Activated CD4-positive, alpha-beta T cell treated with anti-CD3 and anti-CD28 coated beads, Interleukin-2, Interleukin-4, amounts not matched to agents 100 ng/mL and 50 ng/mL, durations not matched to agents 16 hours and 8 hours (primary cell): Measurements from ENCODE around the gene KLK14.

Experiments used
- DNase-seq: peaks from one replicate; pipeline ENCODE4 v3.0.0-alpha.2; 2020; ENCODE audit warnings: low spot score

The KLK14 gene

DNA sequence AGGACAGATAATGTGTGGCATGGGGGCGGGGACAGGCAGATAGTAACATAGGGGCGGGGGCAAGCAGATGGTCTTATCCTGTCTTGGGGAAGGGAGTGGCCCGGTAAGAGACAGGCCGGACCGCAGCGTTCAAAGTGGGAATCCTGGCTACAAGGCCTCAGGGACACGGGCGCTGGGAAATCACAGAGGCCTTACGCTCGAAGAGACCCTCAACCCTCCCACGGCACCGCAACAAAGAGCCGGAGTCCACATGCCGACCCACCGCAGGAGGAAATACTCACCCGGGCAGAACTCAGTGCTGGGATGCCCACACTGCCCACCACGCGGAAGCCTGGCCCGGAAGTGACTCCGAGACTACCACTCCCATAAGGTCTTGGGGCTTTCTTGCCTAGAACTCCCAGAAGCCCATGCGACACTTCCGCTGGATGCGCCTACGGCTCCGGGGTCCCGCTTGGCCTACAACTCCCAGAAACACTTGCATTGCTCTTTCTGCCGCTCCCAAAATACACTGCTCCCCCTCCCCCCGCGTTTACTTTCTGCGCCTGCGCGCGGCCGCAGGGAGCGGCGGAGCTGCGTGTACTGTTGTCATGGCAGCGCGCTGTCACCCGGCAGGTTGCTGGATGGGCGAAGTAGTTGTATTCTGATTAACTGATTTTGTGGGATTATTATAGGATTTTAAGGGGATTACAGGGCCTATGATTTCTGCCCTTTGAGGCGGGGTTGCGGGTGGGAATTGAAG lies 25.5 kb upstream of the KLK14 start, which contains the start of gene CTU1:
Gene CTU1, minus strand, starts transcription at position 344 of the 739 bp plus-strand sequence. CDS start 3,840 bp downstream, outside the sequence.
- DNase-seq, result peak; percentile 99

GRCh38 chr19:51107406-51108065 lies 24.8 kb upstream of the KLK14 start:
- DNase-seq, result peak; percentile 30

- no peak for DNase-seq
These were observed 21.2 kb upstream of the KLK14 start for GRCh38 chr19:51103926-51104341.

DNA sequence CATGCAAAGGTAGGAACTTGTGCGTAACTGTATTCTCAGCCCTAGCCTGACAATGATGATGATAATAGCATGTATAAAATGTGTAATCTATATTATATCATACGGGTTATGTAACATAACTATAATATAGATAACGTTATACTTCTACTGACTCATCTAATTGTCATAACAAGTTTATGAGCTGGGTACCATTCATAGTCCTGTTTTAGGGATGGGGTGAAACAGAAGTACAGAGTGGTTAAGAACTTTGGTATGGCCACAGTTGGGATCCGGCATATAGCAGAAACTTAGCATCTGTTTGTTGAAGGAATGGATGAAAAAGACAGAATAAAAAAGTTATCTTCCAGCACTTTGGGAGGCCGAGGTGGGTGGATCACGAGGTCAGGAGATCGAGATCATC lies 20.3 kb upstream of the KLK14 start:
- DNase-seq, result no peak

DNA sequence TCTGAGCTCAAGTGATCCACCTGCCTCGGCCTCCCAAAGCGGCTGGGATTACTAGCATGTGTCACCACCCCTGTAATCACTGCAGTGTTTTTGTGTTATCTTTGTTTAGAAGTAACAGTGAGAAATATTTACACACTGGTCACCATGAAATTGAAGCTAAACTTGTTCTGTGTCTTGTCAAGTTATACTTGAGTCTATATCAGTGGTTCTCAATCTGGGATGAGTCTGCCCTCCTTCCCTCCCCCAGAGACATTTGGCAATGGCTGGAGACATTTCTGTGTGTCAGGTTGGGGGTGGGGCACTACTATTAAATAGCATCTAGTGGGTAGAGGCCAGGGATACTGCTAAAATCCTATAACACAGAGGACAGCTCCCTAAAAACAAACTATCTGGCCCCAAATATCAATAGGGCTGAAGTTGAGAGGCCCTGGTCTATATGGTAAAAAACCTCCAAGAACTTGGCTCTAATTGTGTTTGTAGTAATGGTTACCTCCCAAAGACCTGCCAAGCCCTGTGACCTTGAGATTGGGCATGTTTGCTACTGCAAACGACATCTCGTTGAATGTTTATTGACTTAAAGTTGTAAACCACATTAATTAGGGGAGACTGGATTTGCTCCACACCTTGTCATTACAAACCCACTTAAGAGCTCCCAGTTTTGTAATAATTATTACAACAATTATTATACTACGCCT lies 18.6 kb upstream of the KLK14 start:
- DNase-seq, result no peak

DNA sequence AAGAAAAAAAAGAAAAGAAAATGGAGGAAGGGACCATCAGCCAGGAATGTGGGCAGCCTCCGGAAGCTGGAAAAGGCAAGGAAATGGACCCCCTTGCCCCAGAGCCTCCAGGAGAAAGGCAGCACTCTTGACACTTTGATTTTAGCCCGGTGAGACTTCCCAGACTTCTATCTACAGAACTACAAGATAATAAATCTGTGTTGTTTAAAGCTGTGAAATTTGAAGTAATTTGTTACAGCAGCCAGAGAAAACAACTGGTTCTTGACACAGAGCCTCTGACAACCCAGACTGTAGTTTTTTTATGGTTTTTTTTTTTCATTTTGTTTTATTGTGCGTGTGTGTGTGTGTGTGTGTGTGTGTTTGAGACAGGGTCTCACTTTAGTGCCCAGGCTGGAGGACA lies 17.9 kb upstream of the KLK14 start:
- DNase-seq, result no peak

DNA sequence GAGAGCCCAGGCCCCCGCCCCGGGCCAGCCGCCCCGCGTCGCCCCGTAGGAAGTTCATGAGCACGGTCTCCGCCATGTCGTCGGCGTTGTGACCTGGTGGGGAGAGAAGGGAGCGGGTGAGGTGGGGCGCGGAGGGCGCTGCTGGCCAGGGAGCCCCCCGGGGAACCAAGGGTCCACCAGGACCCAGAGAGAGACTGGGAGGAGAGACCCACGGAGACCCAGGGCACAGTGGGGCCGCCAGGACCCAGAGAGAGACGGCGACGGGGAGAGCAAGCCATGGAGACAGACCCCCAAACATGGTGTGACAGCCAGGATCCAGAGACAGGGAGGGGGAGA lies 16.3 kb upstream of the KLK14 start:
- no peak for DNase-seq

GRCh38 chr19:51098365-51099046 lies 15.8 kb upstream of the KLK14 start:
- no peak for DNase-seq

- no peak for DNase-seq
These were observed 15.1 kb upstream of the KLK14 start for GRCh38 chr19:51097796-51098195.

- peak; percentile 68 for DNase-seq
These were observed 14.6 kb upstream of the KLK14 start for GRCh38 chr19:51097166-51097738.

DNA sequence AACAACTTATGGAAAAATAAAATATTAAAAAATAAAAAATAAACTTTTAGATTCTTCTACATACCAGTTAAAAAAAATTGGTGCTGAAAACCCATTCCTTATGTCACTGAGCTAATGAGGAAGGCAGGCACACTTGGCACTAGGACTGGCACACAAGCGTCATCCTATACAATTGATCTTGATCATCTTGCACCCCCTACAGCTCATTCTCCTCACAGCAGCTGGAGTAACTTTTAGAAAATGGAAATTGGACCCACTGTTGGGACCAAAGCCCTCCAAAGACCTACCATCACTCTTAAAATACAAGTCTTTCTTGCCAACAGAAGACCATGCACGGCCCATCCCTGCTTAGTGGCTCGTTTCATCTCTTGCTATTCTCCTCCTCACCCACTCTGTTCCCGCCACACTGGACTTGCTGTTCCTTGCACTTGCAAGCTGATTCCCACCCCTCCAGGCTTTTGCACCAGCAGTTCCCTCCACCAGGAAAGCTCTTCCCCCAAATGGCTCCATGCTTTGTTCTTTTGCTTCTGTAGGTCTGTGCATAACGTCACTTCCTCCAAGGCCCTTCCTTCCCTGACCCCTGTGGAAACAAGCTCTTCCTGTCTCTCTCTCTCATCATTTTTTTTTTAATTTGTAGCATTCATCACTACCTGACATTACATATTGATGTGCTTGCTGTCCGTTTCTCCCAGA lies 13.9 kb upstream of the KLK14 start:
- no peak for DNase-seq

- peak; percentile 25 for DNase-seq
These were observed 12.1 kb upstream of the KLK14 start for GRCh38 chr19:51094696-51095279.

DNA sequence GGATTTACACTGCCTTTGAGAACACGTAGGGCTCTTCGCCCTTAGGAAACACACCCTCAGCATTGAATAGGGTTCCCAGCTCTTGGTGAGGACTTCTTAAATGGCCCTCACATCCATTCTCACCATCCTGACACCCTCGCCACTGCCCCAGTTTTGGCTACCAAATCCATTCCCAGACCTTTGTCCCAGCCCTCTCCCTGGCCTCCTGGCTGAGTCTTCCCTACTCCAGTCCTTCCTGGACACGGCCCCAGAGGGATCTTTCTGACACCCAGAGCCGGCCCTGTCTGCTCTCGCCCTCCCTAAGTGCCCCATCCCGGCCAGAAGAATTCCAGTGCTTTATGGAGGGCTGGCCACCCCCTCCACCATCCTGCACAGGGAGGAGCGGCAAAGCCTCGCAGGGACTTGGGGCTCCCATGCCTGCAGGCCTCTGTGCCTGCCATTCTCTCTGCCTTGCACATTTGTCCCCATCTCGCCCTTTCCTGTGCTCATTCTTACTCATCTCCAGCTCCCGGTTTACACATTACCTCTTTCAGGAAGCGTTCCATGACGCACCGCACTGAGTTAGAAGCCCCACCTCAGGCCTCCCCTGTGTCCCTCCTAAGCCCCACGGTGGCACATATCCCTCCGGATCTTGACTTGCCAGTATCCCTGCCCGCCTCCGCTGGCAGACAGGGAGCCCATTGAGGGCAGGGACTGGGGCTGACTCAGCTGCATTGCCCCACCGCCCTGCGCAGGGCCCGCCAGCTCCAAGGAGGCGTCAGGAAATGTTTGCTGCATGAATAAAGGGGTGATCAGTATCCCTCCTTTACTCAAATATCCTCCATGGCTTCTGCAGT lies 11.0 kb upstream of the KLK14 start:
- no peak for DNase-seq

DNA sequence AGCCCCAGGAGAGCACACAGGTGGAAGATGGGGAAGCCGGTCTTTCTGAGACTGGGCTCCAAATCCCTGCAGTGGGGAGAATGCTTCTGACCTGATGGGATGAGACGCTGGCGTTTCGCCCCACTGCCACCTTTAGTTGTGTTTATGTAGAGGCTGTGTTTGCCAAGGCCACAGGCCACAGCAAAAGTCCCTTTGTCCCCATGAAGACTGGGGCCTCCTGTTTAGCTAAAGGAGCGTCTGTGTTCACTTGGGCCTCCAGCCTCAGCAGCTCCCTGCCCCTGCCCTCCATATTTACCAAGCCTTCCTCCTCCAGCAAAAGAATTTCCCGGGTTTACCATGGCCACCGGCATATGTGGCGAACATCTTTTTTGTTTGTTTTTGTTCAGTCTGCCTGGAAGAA lies 10.4 kb upstream of the KLK14 start:
- DNase-seq, result no peak

GRCh38 chr19:51091895-51092873 lies 9.5 kb upstream of the KLK14 start:
- no peak for DNase-seq

DNA sequence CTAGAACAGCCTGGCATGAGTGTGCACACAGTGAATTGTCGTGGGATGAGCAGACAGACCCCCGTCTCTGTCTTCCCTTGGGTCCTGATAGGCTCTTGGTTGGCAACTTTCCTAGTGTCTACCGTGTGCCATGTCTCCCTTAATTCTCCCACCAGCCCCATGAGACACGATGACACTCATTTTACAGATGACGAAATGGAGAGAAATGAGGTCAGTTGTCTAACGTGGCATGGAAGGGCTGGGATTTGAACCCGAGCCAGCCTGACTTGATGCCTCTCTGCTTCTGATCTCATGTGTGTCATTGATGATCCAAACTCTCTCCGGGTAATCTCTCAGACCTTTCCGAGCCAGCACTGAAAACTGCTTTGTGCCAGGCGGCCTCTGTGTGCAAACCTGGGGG lies 8.4 kb upstream of the KLK14 start:
- no peak for DNase-seq

DNA sequence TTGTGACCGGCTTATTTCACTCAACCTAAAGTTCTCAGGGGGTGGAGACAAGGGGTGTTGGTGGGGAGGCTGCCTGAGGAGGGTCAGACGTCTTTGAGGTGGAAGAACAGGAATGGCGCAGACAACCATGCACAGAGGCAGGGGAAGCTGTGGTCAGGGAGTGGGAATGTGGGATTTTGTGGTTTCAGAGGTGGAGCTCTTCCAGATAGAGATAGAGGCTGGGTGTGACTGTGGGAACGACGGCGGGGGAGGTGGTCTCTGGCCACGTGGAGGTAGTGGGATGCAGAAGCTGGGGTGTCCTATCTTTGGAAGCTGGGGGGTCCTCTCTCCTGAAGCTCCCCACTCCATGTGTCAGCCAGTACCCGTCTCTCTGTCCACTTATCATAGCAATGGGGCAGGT lies 7.8 kb upstream of the KLK14 start:
- no peak for DNase-seq

DNA sequence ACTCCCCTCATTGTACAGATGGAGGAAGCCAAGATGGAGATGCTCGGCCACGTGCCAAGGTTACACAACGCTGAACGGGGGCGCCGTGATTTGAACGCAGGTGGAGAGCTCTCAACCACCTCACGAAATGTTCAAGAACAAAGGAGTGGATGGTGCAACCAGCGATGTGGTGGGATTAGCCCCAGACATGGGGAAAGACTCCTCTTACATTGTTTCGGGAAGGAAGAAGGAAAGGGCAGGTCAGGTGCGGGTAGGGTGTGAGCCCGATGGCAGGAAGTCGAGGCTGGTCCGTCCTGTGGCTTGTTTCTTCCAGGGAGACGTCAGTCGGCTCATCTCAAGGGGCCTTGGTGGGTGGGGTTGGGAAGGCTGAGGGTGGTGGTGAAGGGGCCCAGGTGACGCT lies 7.1 kb upstream of the KLK14 start:
- DNase-seq, result no peak
